Esophagus (tissue), 2 donors: Measurements from ENCODE around the gene CCDC185. TPM values are rescaled to one million over a fixed set of nuclear protein-coding genes. Genes with fewer than 3 reads are reported as not detected.

ENCODE experiments used
- H3K27ac ChIP-seq, 2 donors: one replicate each; pipeline ENCODE4 v1.5.1; 2013; ENCODE audit warnings: low read depth in 2 of 2, mild to moderate bottlenecking in 2 of 2, inconsistent platforms in 1 of 2, low read length in 1 of 2, moderate library complexity in 1 of 2
- H3K27me3 ChIP-seq, 2 donors: one replicate each; pipeline ENCODE4 v1.6.1; 2013; ENCODE audit warnings: low read length in 2 of 2, control low read depth in 1 of 2, mild to moderate bottlenecking in 1 of 2; ENCODE audit not compliant: insufficient read depth in 2 of 2, control insufficient read depth in 1 of 2
- H3K36me3 ChIP-seq, 2 donors: one replicate each; pipeline ENCODE4 v1.6.1; 2013; ENCODE audit warnings: low read length in 1 of 2; ENCODE audit not compliant: control insufficient read depth in 2 of 2, insufficient read depth in 2 of 2
- H3K4me1 ChIP-seq, 2 donors: one replicate each; pipeline ENCODE4 v1.6.1; 2013; ENCODE audit warnings: low read length in 1 of 2; ENCODE audit not compliant: control insufficient read depth in 2 of 2, insufficient read depth in 2 of 2
- H3K4me3 ChIP-seq, 2 donors: one replicate each; pipeline ENCODE4 v1.5.1; 2013; ENCODE audit warnings: low read length in 2 of 2, mild to moderate bottlenecking in 2 of 2, low read depth in 1 of 2, moderate library complexity in 1 of 2
- H3K9me3 ChIP-seq, 2 donors: one replicate each; pipeline ENCODE4 v1.6.1; 2013; ENCODE audit warnings: mild to moderate bottlenecking in 2 of 2, low read depth in 1 of 2, low read length in 1 of 2, moderate library complexity in 1 of 2; ENCODE audit not compliant: control insufficient read depth in 2 of 2, insufficient read depth in 1 of 2
- WGBS, 2 donors: extraction: QIAGEN DNeasy Blood & Tissue Kit; methylation state at CpG; one replicate each; pipeline ENCODE4 v1.1.7; 2013; 5-methylcytosine and 5-hydroxymethylcytosine counted together
- polyA plus RNA-seq, 2 donors: library from polyadenylated mRNA; stranded (reverse); fragments of 200-250 nt; gene quantifications; one replicate each; pipeline ENCODE4 v1.2.3, GENCODE V29; 2013
- donor health status: healthy with polysubstance abuse.
- donor health status: Bipolar disorder and iron deficiency.

Gene CCDC185
- polyA plus RNA-seq, 2 donors, result 0.04 TPM

GRCh38 chr1:223352944-223353343 is 40.3 kb upstream of the CCDC185 start:
- Histone ChIP-seq H3K36me3 (no peaks in the 10 kb centered on the region), H3K27me3 (no peaks in the 10 kb centered on the region), H3K4me1 (peaks cover 0 to 8% of the 10 kb centered on the region in 2 donors), H3K9me3 (no peaks in the 10 kb centered on the region), H3K27ac (no peak overlapping the region), H3K4me3 (no peak overlapping the region)
- WGBS, 2 donors, result 69 to 73% methylated on average over 7 of the region's 7 CpGs

GRCh38 chr1:223353939-223354338 is 39.3 kb upstream of the CCDC185 start:
- no peaks in the 10 kb centered on the region for H3K9me3 ChIP-seq
- no peaks in the 10 kb centered on the region for H3K36me3 ChIP-seq
- H3K27me3 ChIP-seq, result no peaks in the 10 kb centered on the region
- 65 to 71% methylated on average over 6 of the region's 6 CpGs for WGBS, 2 donors
- H3K4me1 ChIP-seq, result peaks cover 0 to 8% of the 10 kb centered on the region in 2 donors
- H3K27ac ChIP-seq, result no peak overlapping the region
- no peak overlapping the region for H3K4me3 ChIP-seq

GRCh38 chr1:223355699-223356098 is 37.5 kb upstream of the CCDC185 start:
- H3K27ac ChIP-seq, result peak overlapping the region in 1 of 2 donors; percentile 64

GRCh38 chr1:223358826-223359225 is 34.4 kb upstream of the CCDC185 start:
- Histone ChIP-seq H3K9me3 (no peaks in the 10 kb centered on the region), H3K27me3 (no peaks in the 10 kb centered on the region), H3K27ac (no peak overlapping the region), H3K4me3 (no peak overlapping the region), H3K36me3 (no peaks in the 10 kb centered on the region), H3K4me1 (peaks cover 5 to 10% of the 10 kb centered on the region in 2 donors)
- WGBS, 2 donors, result 72 to 75% methylated on average over 3 of the region's 3 CpGs

More at GRCh38 chr1:223355699-223356098, 37.5 kb upstream of the CCDC185 start:
- Histone ChIP-seq H3K4me3 (no peak overlapping the region), H3K27me3 (no peaks in the 10 kb centered on the region), H3K36me3 (no peaks in the 10 kb centered on the region), H3K9me3 (no peaks in the 10 kb centered on the region), H3K4me1 (peaks cover 0 to 3% of the 10 kb centered on the region in 2 donors)
- WGBS, 2 donors, result 51 to 71% methylated on average over 2 of the region's 2 CpGs

- H3K27me3 ChIP-seq, result no peaks in the 10 kb centered on the region
- peak overlapping the region; percentile 52 to 80 for H3K4me3 ChIP-seq
Observed at GRCh38 chr1:223363057-223363855, 30.0 kb upstream of the CCDC185 start.

GRCh38 chr1:223363856-223364684 is 29.1 kb upstream of the CCDC185 start, which contains the start of gene SUSD4:
TSS of gene SUSD4 (minus strand) at chr1:223364176. CDS start at chr1:223363425, 751 bp downstream.
- WGBS, 2 donors, result 0 to 1% methylated on average over 35 to 111 of the region's 111 CpGs
- peak within 1 kb of the TSS; percentile 12 to 67 for H3K27ac ChIP-seq
- H3K4me3 ChIP-seq, result peak within 1 kb of the TSS; percentile 56 to 80
- no peaks in the 10 kb centered on the region for H3K36me3 ChIP-seq
- H3K9me3 ChIP-seq, result no peaks in the 10 kb centered on the region
- peaks cover 5 to 10% of the 10 kb centered on the region in 2 donors for H3K4me1 ChIP-seq
- H3K27me3 ChIP-seq, result no peaks in the 10 kb centered on the region

More at GRCh38 chr1:223363057-223363855, 30.0 kb upstream of the CCDC185 start:
- H3K4me1 ChIP-seq, result peaks cover 5 to 10% of the 10 kb centered on the region in 2 donors
- H3K36me3 ChIP-seq, result no peaks in the 10 kb centered on the region
- peak overlapping the region; percentile 12 to 67 for H3K27ac ChIP-seq
- H3K9me3 ChIP-seq, result no peaks in the 10 kb centered on the region
- WGBS, 2 donors, result 2% methylated on average over 38 to 44 of the region's 44 CpGs

GRCh38 chr1:223364685-223365382 is 28.4 kb upstream of the CCDC185 start:
- Histone ChIP-seq H3K4me3 (peak overlapping the region; percentile 56 to 80), H3K9me3 (no peaks in the 10 kb centered on the region), H3K27ac (no peak overlapping the region), H3K27me3 (no peaks in the 10 kb centered on the region), H3K4me1 (peaks cover 5 to 10% of the 10 kb centered on the region in 2 donors), H3K36me3 (no peaks in the 10 kb centered on the region)
- whole genome bisulfite sequencing, 2 donors, result 4 to 5% methylated on average over 54 to 55 of the region's 55 CpGs

GRCh38 chr1:223374064-223374610 is 19.1 kb upstream of the CCDC185 start:
- H3K27me3 ChIP-seq, result no peaks in the 10 kb centered on the region
- no peaks in the 10 kb centered on the region for H3K36me3 ChIP-seq
- no peaks in the 10 kb centered on the region for H3K4me1 ChIP-seq
- no peak overlapping the region for H3K27ac ChIP-seq
- WGBS, 2 donors, result 83 to 84% methylated on average over 4 of the region's 4 CpGs
- H3K4me3 ChIP-seq, result no peak overlapping the region
- H3K9me3 ChIP-seq, result no peaks in the 10 kb centered on the region

GRCh38 chr1:223378754-223379153 is 14.5 kb upstream of the CCDC185 start:
- H3K4me1 ChIP-seq, result no peaks in the 10 kb centered on the region
- no peak overlapping the region for H3K27ac ChIP-seq
- H3K27me3 ChIP-seq, result no peaks in the 10 kb centered on the region
- no peak overlapping the region for H3K4me3 ChIP-seq
- H3K36me3 ChIP-seq, result no peaks in the 10 kb centered on the region
- no peaks in the 10 kb centered on the region for H3K9me3 ChIP-seq
